Suprapubic skin (tissue), 4 donors: ENCODE measurements around the gene ZNF497.

Experiments used
- CTCF ChIP-seq, 2 donors: fragments of 200-600 bp in 1 of 2; fragments of 450-650 bp in 1 of 2; sonication (generic) in 1 of 2; IDR thresholded peaks; one replicate each; pipeline ENCODE4 v1.5.1; 2016 to 2019; ENCODE audit warnings: antibody characterized with exemption in 2 of 2, mild to moderate bottlenecking in 1 of 2, moderate library complexity in 1 of 2
- EP300 ChIP-seq: sonication (generic); formaldehyde crosslinking; IDR thresholded peaks from one replicate; pipeline ENCODE4 v1.6.1; 2017; ENCODE audit warnings: antibody characterized with exemption
- POLR2A ChIP-seq, 2 donors: fragments of 450-650 bp; IDR thresholded peaks; one replicate each; pipeline ENCODE4 v1.6.1; 2017; ENCODE audit warnings: antibody characterized with exemption in 2 of 2, mild to moderate bottlenecking in 2 of 2, moderate library complexity in 2 of 2
- POLR2AphosphoS5 ChIP-seq, 3 donors: sonication (generic); formaldehyde crosslinking; IDR thresholded peaks; one replicate each; pipeline ENCODE4 v1.6.1; 2017; ENCODE audit warnings: antibody characterized with exemption in 3 of 3

GRCh38 chr19:58399903-58400302, 37.4 kb upstream of the ZNF497 start:
- no peak for TF ChIP-seq CTCF (IDR thresholded peaks at IDR 0.05)
- no peak for TF ChIP-seq POLR2A (IDR thresholded peaks at IDR 0.05)
- no peak for TF ChIP-seq POLR2AphosphoS5 (IDR thresholded peaks at IDR 0.05)
- no peak for TF ChIP-seq EP300
